SK-N-MC (cell line): Measurements from ENCODE around the gene SERPINA3.

Source experiments
- DNase-seq: peaks from one replicate; pipeline ENCODE4 v3.0.0-alpha.2; 2011; ENCODE audit warnings: low read depth, low spot score
- H3K27ac ChIP-seq: fragments of 200-600 bp; sonication (generic); 2 replicates; pipeline ENCODE4 v1.5.1; 2016; ENCODE audit warnings: mixed run types
- H3K36me3 ChIP-seq: fragments of 200-600 bp; sonication (generic); 2 replicates; pipeline ENCODE4 v1.6.1; 2017; ENCODE audit warnings: antibody characterized with exemption, low read length, mixed read lengths; ENCODE audit not compliant: insufficient read depth
- H3K4me3 ChIP-seq: fragments of 200-600 bp; sonication (generic); 2 replicates; pipeline ENCODE4 v1.5.1; 2016
- H3K9ac ChIP-seq: fragments of 200-600 bp; sonication (generic); 2 replicates; pipeline ENCODE4 v1.8.0; 2017; ENCODE audit warnings: mixed run types, mixed read lengths; ENCODE audit not compliant: insufficient read length
- H3K9me3 ChIP-seq: fragments of 200-600 bp; sonication (generic); 2 replicates; pipeline ENCODE4 v1.6.1; 2017; ENCODE audit warnings: low read depth, mild to moderate bottlenecking, antibody characterized with exemption, low read length, moderate library complexity, mixed read lengths
- EZH2 ChIP-seq: fragments of 200-600 bp; sonication (generic); IDR thresholded peaks from one replicate; pipeline ENCODE4 v1.6.1; 2017; ENCODE audit warnings: antibody characterized with exemption
- FOXP2 ChIP-seq: optimal IDR thresholded peaks from 2 replicates; pipeline ENCODE3; 2011; ENCODE audit warnings: mild to moderate bottlenecking, moderate library complexity; ENCODE audit not compliant: insufficient read depth; ENCODE audit errors: extremely low read length, control extremely low read depth
- POLR2AphosphoS5 ChIP-seq: IDR thresholded peaks from 2 replicates; pipeline ENCODE4 v1.6.1; 2012; ENCODE audit warnings: mild to moderate bottlenecking, low read depth, low read length, borderline replicate concordance

Gene SERPINA3

DNA sequence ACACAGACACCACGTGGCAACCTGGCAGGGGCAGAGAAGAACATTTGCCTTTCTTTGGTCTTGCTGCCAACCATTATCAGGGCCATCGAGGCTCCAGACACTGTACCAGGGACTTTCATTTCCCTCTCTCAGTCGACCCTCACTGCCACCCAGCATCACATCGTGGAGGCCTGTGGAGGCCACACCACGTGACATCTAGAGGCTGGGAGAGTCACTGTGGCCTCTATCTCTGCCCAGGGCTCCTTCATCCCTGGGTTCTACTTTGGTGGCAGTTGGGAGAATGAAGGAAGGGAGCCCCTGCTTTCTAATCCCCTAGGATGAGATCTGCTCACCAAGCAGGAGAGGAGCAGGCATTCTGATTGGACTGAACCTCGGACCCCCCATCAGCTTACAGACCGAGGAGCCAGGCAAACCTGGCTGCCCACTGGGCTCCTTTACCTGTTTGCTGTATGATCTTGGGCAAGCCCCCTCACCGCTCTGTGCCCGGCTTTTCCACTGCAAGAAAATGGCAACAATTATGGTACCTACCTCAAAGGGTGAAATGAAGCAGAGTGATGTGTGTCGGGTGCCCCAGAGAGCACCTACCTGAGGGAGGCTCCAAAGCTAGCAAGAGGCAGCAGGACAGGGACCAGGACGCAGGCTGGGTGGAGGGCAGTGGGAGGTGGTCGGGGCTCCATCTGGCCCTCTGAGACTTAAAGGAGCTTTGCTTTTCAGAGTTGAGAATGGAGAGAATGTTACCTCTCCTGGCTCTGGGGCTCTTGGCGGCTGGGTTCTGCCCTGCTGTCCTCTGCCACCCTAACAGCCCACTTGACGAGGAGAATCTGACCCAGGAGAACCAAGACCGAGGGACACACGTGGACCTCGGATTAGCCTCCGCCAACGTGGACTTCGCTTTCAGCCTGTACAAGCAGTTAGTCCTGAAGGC, 1.8 kb downstream of the SERPINA3 start:
- H3K36me3 ChIP-seq = no peaks in the 10 kb centered on the region
- no peak overlapping the region for H3K4me3 ChIP-seq
- no peak for TF ChIP-seq EZH2
- H3K9me3 ChIP-seq = no peaks in the 10 kb centered on the region
- no peak overlapping the region for H3K9ac ChIP-seq
- DNase-seq = no peak
- no peak overlapping the region for H3K27ac ChIP-seq

DNA sequence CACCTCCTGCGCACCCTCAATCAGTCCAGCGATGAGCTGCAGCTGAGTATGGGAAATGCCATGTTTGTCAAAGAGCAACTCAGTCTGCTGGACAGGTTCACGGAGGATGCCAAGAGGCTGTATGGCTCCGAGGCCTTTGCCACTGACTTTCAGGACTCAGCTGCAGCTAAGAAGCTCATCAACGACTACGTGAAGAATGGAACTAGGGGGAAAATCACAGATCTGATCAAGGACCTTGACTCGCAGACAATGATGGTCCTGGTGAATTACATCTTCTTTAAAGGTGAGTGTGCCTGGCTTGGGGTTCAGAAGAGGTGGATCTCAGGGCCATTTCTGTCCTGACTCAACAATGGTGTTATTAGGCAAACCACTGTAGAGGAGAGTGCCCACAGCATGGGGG, 2.6 kb downstream of the SERPINA3 start:
- DNase-seq = no peak
- no peak for TF ChIP-seq POLR2AphosphoS5
- no peak for TF ChIP-seq FOXP2
- TF ChIP-seq EZH2 = no peak

DNA sequence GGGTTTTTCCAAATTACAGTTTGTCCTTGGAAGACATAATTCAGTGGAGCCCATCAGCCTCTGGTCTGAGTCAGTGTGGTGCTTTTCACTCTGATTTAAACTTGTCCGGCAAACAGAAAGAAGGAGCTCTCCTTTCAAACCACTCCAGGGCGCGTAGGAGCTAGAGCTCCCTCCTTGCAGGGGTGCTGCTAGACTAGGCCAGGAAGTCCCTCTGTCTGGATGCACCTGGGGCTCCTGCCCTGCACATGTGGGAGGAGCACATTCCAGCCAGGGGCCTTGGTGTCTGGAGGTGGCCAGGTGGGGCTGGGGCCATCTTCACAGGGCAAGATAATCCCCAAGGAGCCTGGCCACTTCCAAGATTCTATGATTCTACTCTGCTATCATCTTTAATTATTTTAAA, 3.1 kb downstream of the SERPINA3 start:
- DNase-seq = no peak
- TF ChIP-seq EZH2 = no peak

More for the DNA sequence above, 2.6 kb downstream of the SERPINA3 start:
- no peak overlapping the region for H3K9ac ChIP-seq
- H3K9me3 ChIP-seq = no peaks in the 10 kb centered on the region
- H3K4me3 ChIP-seq = no peak overlapping the region
- no peaks in the 10 kb centered on the region for H3K36me3 ChIP-seq
- no peak overlapping the region for H3K27ac ChIP-seq

DNA sequence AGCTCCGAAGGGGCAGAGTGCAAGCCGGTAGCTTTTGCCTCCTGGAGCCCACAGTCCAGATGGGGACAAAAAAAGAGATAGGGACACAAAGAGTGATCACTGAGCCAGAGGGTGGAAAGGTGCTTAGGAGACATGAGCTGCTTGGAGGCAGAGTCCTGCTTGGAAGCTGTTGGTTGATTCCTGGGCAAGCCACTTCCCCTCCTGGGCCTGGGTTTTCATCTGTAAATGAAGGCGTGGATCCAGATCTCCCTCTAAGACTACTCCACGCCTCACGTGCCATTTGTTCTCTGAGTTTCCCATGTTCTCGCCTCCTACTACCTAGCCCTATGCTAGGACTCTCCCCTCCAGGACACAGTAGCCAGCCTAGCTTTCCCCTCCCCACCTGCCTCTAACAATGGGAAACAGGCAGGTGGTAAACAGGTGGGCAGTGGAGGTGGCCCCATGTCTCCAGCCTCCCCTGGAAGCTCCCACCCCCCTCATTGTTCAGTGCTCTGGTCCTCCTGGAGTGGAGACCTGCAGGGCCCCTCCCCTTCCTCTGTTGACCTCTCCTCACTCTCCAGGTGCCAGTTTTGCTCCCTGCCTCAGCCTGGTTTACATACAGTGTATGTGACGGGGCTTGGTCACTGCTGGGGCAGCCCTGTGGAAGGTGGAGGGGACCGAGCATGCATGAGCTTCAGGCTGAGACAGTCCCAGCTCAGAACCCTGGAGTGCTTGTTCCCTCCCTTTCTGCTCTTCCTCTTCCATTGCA, 3.8 kb downstream of the SERPINA3 start:
- DNase-seq = no peak
- Histone ChIP-seq H3K4me3 (no peak overlapping the region), H3K9me3 (no peaks in the 10 kb centered on the region), H3K36me3 (no peaks in the 10 kb centered on the region), H3K9ac (no peak overlapping the region), H3K27ac (no peak overlapping the region)
- TF ChIP-seq POLR2AphosphoS5 = no peak
- TF ChIP-seq EZH2 = no peak
- no peak for TF ChIP-seq FOXP2

More for the DNA sequence above, 3.1 kb downstream of the SERPINA3 start:
- Histone ChIP-seq H3K27ac (no peak overlapping the region), H3K9ac (no peak overlapping the region), H3K4me3 (no peak overlapping the region), H3K9me3 (no peaks in the 10 kb centered on the region), H3K36me3 (no peaks in the 10 kb centered on the region)

- no peak for TF ChIP-seq EZH2
- no peak for TF ChIP-seq FOXP2
- no peak for TF ChIP-seq POLR2AphosphoS5
- H3K9ac ChIP-seq = no peak overlapping the region
- DNase-seq = no peak
- H3K4me3 ChIP-seq = no peak overlapping the region
- H3K27ac ChIP-seq = no peak overlapping the region
- no peaks in the 10 kb centered on the region for H3K36me3 ChIP-seq
- H3K9me3 ChIP-seq = no peaks in the 10 kb centered on the region
Measured at GRCh38 chr14:94617366-94617941, 5.3 kb downstream of the SERPINA3 start.

- Histone ChIP-seq H3K27ac (no peak overlapping the region), H3K4me3 (no peak overlapping the region), H3K36me3 (no peaks in the 10 kb centered on the region), H3K9ac (no peak overlapping the region), H3K9me3 (no peaks in the 10 kb centered on the region)
- TF ChIP-seq POLR2AphosphoS5 = no peak
- no peak for TF ChIP-seq EZH2
- TF ChIP-seq FOXP2 = no peak
- no peak for DNase-seq
Measured at GRCh38 chr14:94617988-94618822, 6.0 kb downstream of the SERPINA3 start.

DNA sequence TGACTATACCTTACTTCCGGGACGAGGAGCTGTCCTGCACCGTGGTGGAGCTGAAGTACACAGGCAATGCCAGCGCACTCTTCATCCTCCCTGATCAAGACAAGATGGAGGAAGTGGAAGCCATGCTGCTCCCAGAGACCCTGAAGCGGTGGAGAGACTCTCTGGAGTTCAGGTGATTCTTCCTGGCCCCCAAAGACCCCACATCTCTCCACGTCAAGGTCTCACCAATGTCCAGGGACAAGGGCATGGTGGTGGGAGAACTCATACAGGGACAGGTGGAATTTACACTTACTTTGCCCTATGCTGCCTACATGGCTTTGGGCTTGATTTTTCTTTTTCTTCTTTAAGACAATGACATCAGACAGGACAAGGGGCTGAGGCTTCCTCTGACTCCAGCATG, 7.1 kb downstream of the SERPINA3 start:
- H3K9me3 ChIP-seq = no peaks in the 10 kb centered on the region
- H3K9ac ChIP-seq = no peak overlapping the region
- TF ChIP-seq POLR2AphosphoS5 = no peak
- TF ChIP-seq EZH2 = no peak
- no peak for TF ChIP-seq FOXP2
- no peak for DNase-seq
- H3K36me3 ChIP-seq = no peaks in the 10 kb centered on the region
- H3K4me3 ChIP-seq = no peak overlapping the region
- H3K27ac ChIP-seq = no peak overlapping the region

- TF ChIP-seq EZH2 = no peak
- TF ChIP-seq POLR2AphosphoS5 = no peak
- TF ChIP-seq FOXP2 = no peak
- no peaks in the 10 kb centered on the region for H3K9me3 ChIP-seq
- no peak overlapping the region for H3K27ac ChIP-seq
- no peak overlapping the region for H3K4me3 ChIP-seq
- no peak for DNase-seq
- H3K36me3 ChIP-seq = no peaks in the 10 kb centered on the region
- no peak overlapping the region for H3K9ac ChIP-seq
Measured at GRCh38 chr14:94620597-94620996, 8.4 kb downstream of the SERPINA3 start.
